HepG2 (cell line): ENCODE results near the gene EDN2. TPM values are rescaled to one million over a fixed set of nuclear protein-coding genes. Genes with fewer than 3 reads are reported as not detected.

Source experiments
- ATAC-seq: fragments of 200-7000 bp; cut with Tn5 transposase; 3 replicates; pipeline ENCODE4 v1.9.1; 2020; ENCODE audit warnings: mild to moderate bottlenecking, moderate library complexity
- BruUV-seq: library from RNA; stranded (reverse); fragments of 400-500 nt; replicated peaks from 2 replicates; lab custom pipeline; 2021; lab: Mats Ljungman, UMichigan
- CTCF ChIA-PET: fragments of 300-600 bp; formaldehyde crosslinking; extraction: SDS; loops from one replicate; lab custom pipeline; 2021; ENCODE audit warnings: low total read pairs, inconsistent platforms, low intra/inter-chr PET ratio; lab: Yijun Ruan, JAX
- POLR2A ChIA-PET: fragments of 350-600 bp; sonication (Branson Sonifier 250); formaldehyde crosslinking; loops from one replicate; lab custom pipeline; 2020; ENCODE audit warnings: antibody characterized with exemption, inconsistent platforms; lab: Yijun Ruan, JAX
- DNase-seq: peaks from one replicate; pipeline ENCODE4 v3.0.0-alpha.2; 2015; ENCODE audit warnings: low spot score
- FAIRE-seq: peaks from 3 replicates; lab custom pipeline; 2011; peaks lifted over from hg19 to GRCh38; lab: Jason Lieb, UNC
- H2AFZ ChIP-seq: one replicate; pipeline ENCODE4 v1.6.1; 2011; ENCODE audit warnings: low read length, inconsistent platforms
- H3K27ac ChIP-seq: fragments of 300-600 bp; 3 replicates; pipeline ENCODE4 v1.8.0; 2011; ENCODE audit warnings: mixed run types, mild to moderate bottlenecking, mixed read lengths, low read length, inconsistent platforms; ENCODE audit not compliant: insufficient read depth; ENCODE audit errors: extremely low read length
- H3K27me3 ChIP-seq, 2 experiments: fragments of 200-600 bp in 1 of 2; 2 replicates in 1 of 2; 3 replicates in 1 of 2; pipeline versions ENCODE4 v1.6.0 to v1.8.0; 2011; ENCODE audit warnings: low read length in 2 of 2, mild to moderate bottlenecking in 2 of 2, moderate library complexity in 2 of 2, inconsistent platforms in 1 of 2; ENCODE audit not compliant: insufficient read depth in 2 of 2, control insufficient read depth in 1 of 2
- H3K36me3 ChIP-seq, 2 experiments: fragments of 200-600 bp in 1 of 2; replicated peaks in 1 of 2; 2 replicates in 1 of 2; 3 replicates in 1 of 2; pipeline versions ENCODE4 v1.5.1 to v1.8.0; 2011; ENCODE audit warnings: low read length in 2 of 2, inconsistent platforms in 1 of 2; ENCODE audit not compliant: insufficient read depth in 2 of 2, control insufficient read depth in 1 of 2
- H3K4me1 ChIP-seq: 2 replicates; pipeline ENCODE4 v1.5.1; 2012; ENCODE audit warnings: low read length, inconsistent platforms; ENCODE audit not compliant: insufficient read depth
- H3K4me2 ChIP-seq: 2 replicates; pipeline ENCODE4 v1.6.0; 2011; ENCODE audit warnings: low read depth, low read length, inconsistent platforms
- H3K4me3 ChIP-seq, 3 experiments: fragments of 200-600 bp in 1 of 3; sonication (generic), shearing (Covaris generic) in 1 of 3; replicated peaks in 1 of 3; 2 replicates each; pipeline ENCODE4 v1.5.1; 2011 to 2016; ENCODE audit warnings: low read length in 3 of 3, inconsistent platforms in 2 of 3, low read depth in 2 of 3, mild to moderate bottlenecking in 2 of 3, control low read depth in 1 of 3, mixed read lengths in 1 of 3; ENCODE audit not compliant: insufficient read depth in 1 of 3
- H3K79me2 ChIP-seq: one replicate; pipeline ENCODE4 v1.6.1; 2011; ENCODE audit warnings: low read length, inconsistent platforms; ENCODE audit not compliant: insufficient read depth
- H3K9ac ChIP-seq: 2 replicates; pipeline ENCODE4 v1.6.0; 2011; ENCODE audit warnings: mild to moderate bottlenecking, low read depth, low read length, inconsistent platforms; ENCODE audit not compliant: insufficient read depth
- H3K9me3 ChIP-seq: 2 replicates; pipeline ENCODE4 v1.5.1; 2012; ENCODE audit warnings: mild to moderate bottlenecking, low read length
- H4K20me1 ChIP-seq: 2 replicates; pipeline ENCODE4 v1.6.0; 2011; ENCODE audit warnings: inconsistent platforms, mild to moderate bottlenecking, low read length, moderate library complexity; ENCODE audit not compliant: insufficient read depth
- CBFB ChIP-seq: sonication (generic); formaldehyde crosslinking; IDR thresholded peaks from 2 replicates; pipeline ENCODE4 v1.4.0; 2020; ENCODE audit warnings: missing genetic modification reagents
- HOXA7 ChIP-seq: sonication (generic); formaldehyde crosslinking; IDR thresholded peaks from 2 replicates; pipeline ENCODE4 v1.8.1; 2022; ENCODE audit warnings: mild to moderate bottlenecking, missing genetic modification reagents, moderate library complexity
- NCOA1 ChIP-seq: sonication (generic); formaldehyde crosslinking; IDR thresholded peaks from 2 replicates; pipeline ENCODE4 v1.9.0; 2021; ENCODE audit warnings: missing genetic modification reagents
- NCOA5 ChIP-seq: sonication (generic); formaldehyde crosslinking; IDR thresholded peaks from 2 replicates; pipeline ENCODE4 v1.4.0; 2020; ENCODE audit warnings: missing genetic modification reagents
- PCBP2 ChIP-seq: fragments of 200-400 bp; formaldehyde crosslinking; optimal IDR thresholded peaks from 2 replicates; pipeline ENCODE3; 2018; ENCODE audit warnings: low read length, low read depth; ENCODE audit not compliant: poor library complexity, severe bottlenecking
- RFXAP ChIP-seq: sonication (generic); formaldehyde crosslinking; IDR thresholded peaks from 2 replicates; pipeline ENCODE4 v1.4.0; 2020; ENCODE audit warnings: missing genetic modification reagents, borderline replicate concordance
- SYNCRIP ChIP-seq: fragments of 200-400 bp; formaldehyde crosslinking; IDR thresholded peaks from 2 replicates; pipeline ENCODE4 v1.6.1; 2018; ENCODE audit warnings: mild to moderate bottlenecking, low read depth, low read length; ENCODE audit not compliant: insufficient read depth
- THAP7 ChIP-seq: sonication (generic); formaldehyde crosslinking; IDR thresholded peaks from 2 replicates; pipeline ENCODE4 v1.8.1; 2023; ENCODE audit warnings: mild to moderate bottlenecking, missing genetic modification reagents
- ZBTB1 ChIP-seq: sonication (generic); formaldehyde crosslinking; IDR thresholded peaks from 2 replicates; pipeline ENCODE4 v1.4.0; 2020; ENCODE audit warnings: missing genetic modification reagents, borderline replicate concordance
- ZBTB42 ChIP-seq: sonication (generic); formaldehyde crosslinking; IDR thresholded peaks from 2 replicates; pipeline ENCODE4 v1.5.0; 2020; ENCODE audit warnings: mild to moderate bottlenecking, missing genetic modification reagents
- ZMAT3 ChIP-seq: sonication (generic); formaldehyde crosslinking; conservative IDR thresholded peaks from 2 replicates; pipeline ENCODE4 v1.7.0; 2021; ENCODE audit warnings: missing genetic modification reagents
- ZNF121 ChIP-seq: sonication (generic); formaldehyde crosslinking; IDR thresholded peaks from 2 replicates; pipeline ENCODE4 v1.5.0; 2020; ENCODE audit warnings: mild to moderate bottlenecking, missing genetic modification reagents
- ZNF251 ChIP-seq: sonication (generic); formaldehyde crosslinking; IDR thresholded peaks from 2 replicates; pipeline ENCODE4 v1.9.0; 2021; ENCODE audit warnings: mild to moderate bottlenecking, missing genetic modification reagents
- ZNF562 ChIP-seq: sonication (generic); formaldehyde crosslinking; IDR thresholded peaks from 2 replicates; pipeline ENCODE4 v1.8.0; 2022; ENCODE audit warnings: missing genetic modification reagents, borderline replicate concordance
- ZNF790 ChIP-seq: sonication (generic); formaldehyde crosslinking; IDR thresholded peaks from 2 replicates; pipeline ENCODE4 v1.8.0; 2022; ENCODE audit warnings: missing genetic modification reagents, mild to moderate bottlenecking, borderline replicate concordance
- ZSCAN5A ChIP-seq: sonication (generic); formaldehyde crosslinking; IDR thresholded peaks from 2 replicates; pipeline ENCODE4 v1.8.0; 2022; ENCODE audit warnings: mild to moderate bottlenecking, missing genetic modification reagents, borderline replicate concordance
- WGBS: methylation state at CpG from one replicate; pipeline ENCODE4 v1.1.6; 2017; ENCODE audit warnings: low lambda C conversion rate; 5-methylcytosine and 5-hydroxymethylcytosine counted together
- in situ Hi-C: cut with HindIII; loops from 2 replicates; pipeline ENCODE4 v1.10.0; 2017; ENCODE audit warnings: low pct_unique_long_range_greater_than_20kb; ENCODE audit not compliant: extremely low pct_ligation_motif_present
- intact Hi-C: fragments of 100-400 bp; cut with micrococcal nuclease; formaldehyde crosslinking; loops from one replicate; pipeline ENCODE4 v1.10.0; 2022; ENCODE audit not compliant: unreplicated experiment
- polyA plus RNA-seq, 8 experiments: library from polyadenylated mRNA; depleted of rRNA in 3 of 8; stranded (reverse) in 7 of 8; unstranded in 1 of 8; fragments of >200 nt; fragmentation: Illumina TruSeq in 4 of 8; extraction: Trizol in 4 of 8; gene quantifications; 2 replicates each; pipeline versions ENCODE4 v1.2.1 to v1.2.3, GENCODE V29; 2011 to 2016; ENCODE audit warnings: low read depth in 4 of 8, missing spikeins in 1 of 8, mixed read lengths in 1 of 8; ENCODE audit not compliant: insufficient read depth in 1 of 8
- total RNA-seq, 5 experiments: library from RNA; depleted of rRNA; stranded (reverse); fragments of >200 nt; fragmentation: Illumina TruSeq; extraction: Trizol; gene quantifications; 2 replicates each; pipeline ENCODE4 v1.2.3, GENCODE V29; 2016; ENCODE audit warnings: low read depth in 1 of 5
- TF ChIP-seq, protein P1 (sequence below): sonication (generic); formaldehyde crosslinking; IDR thresholded peaks from 2 replicates; pipeline ENCODE4 v1.5.1; 2020; ENCODE audit warnings: missing genetic modification reagents, mild to moderate bottlenecking, borderline replicate concordance

Gene EDN2
- total and polyA plus RNA-seq, 2 of the 13 experiments (the other 11 are each of a cell fraction or from before 2014, with no cell fraction given): not detected

GRCh38 chr1:41481109-41481775 is 3.2 kb downstream of the EDN2 start:
- in situ Hi-C loops: no loop called here
- Histone ChIP-seq H3K4me3 (no peak overlapping the region), H3K27ac (no peak overlapping the region), H2AFZ (no peak overlapping the region), H3K36me3 (no peaks in the 10 kb centered on the region), H3K4me1 (peaks cover 37% of the 10 kb centered on the region), H3K9ac (no peak overlapping the region), H3K9me3 (no peaks in the 10 kb centered on the region), H3K79me2 (no peaks in the 10 kb centered on the region), H3K4me2 (no peak overlapping the region), H4K20me1 (no peaks in the 10 kb centered on the region), H3K27me3 (peaks cover 0 to 6% of the 10 kb centered on the region in 2 experiments; a peak in 3 of 5 replicates)
- no TSS peak for BruUV-seq
- TF ChIP-seq, protein P1, sequence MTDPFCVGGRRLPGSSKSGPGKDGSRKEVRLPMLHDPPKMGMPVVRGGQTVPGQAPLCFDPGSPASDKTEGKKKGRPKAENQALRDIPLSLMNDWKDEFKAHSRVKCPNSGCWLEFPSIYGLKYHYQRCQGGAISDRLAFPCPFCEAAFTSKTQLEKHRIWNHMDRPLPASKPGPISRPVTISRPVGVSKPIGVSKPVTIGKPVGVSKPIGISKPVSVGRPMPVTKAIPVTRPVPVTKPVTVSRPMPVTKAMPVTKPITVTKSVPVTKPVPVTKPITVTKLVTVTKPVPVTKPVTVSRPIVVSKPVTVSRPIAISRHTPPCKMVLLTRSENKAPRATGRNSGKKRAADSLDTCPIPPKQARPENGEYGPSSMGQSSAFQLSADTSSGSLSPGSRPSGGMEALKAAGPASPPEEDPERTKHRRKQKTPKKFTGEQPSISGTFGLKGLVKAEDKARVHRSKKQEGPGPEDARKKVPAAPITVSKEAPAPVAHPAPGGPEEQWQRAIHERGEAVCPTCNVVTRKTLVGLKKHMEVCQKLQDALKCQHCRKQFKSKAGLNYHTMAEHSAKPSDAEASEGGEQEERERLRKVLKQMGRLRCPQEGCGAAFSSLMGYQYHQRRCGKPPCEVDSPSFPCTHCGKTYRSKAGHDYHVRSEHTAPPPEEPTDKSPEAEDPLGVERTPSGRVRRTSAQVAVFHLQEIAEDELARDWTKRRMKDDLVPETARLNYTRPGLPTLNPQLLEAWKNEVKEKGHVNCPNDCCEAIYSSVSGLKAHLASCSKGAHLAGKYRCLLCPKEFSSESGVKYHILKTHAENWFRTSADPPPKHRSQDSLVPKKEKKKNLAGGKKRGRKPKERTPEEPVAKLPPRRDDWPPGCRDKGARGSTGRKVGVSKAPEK (CRISPR knock-in tag): no peak
- TF ChIP-seq ZMAT3 (no peak), ZNF562 (CRISPR knock-in tag) (no peak), ZSCAN5A (CRISPR knock-in tag) (no peak), RFXAP (CRISPR knock-in tag) (no peak), PCBP2 (no peak), NCOA5 (CRISPR knock-in tag) (no peak), ZNF121 (no peak), ZBTB42 (CRISPR knock-in tag) (no peak), THAP7 (no peak), NCOA1 (CRISPR knock-in tag) (no peak), ZBTB1 (CRISPR knock-in tag) (no peak), ZNF790 (CRISPR knock-in tag) (no peak), SYNCRIP (no peak), HOXA7 (no peak), CBFB (CRISPR knock-in tag) (no peak), ZNF251 (CRISPR knock-in tag) (no peak)
- CTCF ChIA-PET: no interaction called here
- FAIRE-seq (no peak), ATAC-seq (no peak), DNase-seq (no peak)
- POLR2A ChIA-PET: interaction anchor here (0.7 kb wide), 1 partner anchor 198 kb away, joined by 3 read pairs; no protein-coding TSS in a partner anchor
- intact Hi-C loops: no loop called here
- 86% methylated on average over 11 of the region's 15 CpGs for WGBS
